ENCODE data around the gene NUDT14.

NUDT14 gene

DNA sequence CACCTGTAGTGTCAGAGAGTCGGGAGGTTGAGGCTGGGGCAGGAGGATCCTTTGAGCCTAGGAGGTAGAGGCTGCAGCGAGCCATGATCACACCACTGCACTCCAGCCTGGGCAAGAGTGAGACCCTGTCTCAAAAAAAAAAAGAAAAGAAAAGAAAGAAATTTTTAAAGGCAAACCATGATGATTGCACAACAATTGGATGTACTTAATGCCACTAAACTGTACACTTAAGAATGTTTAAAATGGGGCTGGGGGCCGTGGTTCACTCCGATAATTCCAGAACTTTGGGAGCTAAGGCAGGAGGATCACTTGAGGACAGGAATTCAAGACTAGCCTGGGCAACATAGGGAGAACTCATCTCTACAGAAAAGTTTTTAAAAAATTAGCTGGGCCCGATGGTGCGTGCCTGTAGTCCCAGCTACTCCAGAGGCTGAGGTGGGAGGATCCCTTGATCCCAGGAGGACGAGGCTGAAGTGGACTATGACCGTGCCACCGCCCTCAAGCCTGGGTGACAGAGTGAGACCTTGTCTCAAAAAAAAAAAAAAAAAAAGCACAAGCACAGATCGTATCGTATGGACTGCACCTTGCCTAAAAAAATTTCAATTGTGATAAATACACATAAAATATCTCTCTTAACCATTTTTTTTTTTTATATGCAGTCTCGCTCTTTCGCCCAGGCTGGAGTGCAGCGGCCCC lies 45.3 kb downstream of the NUDT14 start:
- no peak for DNase-seq (ENCODE audit: low read depth in 2 of 2)

- DNase-seq (ENCODE audit: low read depth in 2 of 2), result no peak
Measured at GRCh38 chr14:105132921-105133654, 48.0 kb downstream of the NUDT14 start.

DNA sequence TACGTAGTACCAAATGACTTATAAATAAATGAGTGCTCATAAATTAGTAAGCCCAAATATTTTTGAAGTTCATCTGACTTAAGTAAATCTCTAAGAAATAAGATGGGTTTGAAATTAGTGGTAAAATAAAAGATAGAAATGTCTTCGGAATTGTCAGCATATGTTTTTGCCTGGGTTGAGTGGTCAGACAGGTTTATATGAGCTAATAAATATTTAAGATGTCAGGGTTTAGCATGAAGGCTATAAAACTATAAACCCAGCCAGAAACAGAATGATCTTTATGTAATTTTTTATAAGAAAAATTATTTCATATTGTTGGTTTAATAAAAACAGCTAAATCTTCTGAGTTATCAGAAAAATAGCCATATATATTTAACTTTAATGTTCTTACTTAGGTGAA lies 49.9 kb downstream of the NUDT14 start:
- DNase-seq (ENCODE audit: low read depth in 2 of 2), result no peak

DNA sequence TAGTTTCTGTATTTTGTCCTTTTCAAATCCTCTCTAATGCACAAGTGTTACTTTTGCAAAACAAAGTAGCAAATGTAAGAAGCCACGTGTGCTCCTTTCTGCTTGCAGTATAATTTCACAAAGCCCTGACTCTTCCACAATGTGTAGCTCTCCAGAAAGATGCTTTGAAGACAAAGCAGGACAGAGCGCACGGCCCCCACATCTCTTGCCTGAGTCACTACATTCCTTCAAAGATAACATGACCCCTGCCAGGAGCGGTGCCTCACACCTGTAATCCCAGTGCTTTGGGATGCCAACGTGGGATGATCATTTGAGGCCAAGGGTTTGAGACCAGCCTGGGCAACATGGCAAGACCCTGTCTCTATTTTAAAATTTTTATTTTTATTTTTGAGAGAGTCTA lies 53.1 kb downstream of the NUDT14 start:
- DNase-seq (ENCODE audit: low read depth in 2 of 2), result no peak

DNA sequence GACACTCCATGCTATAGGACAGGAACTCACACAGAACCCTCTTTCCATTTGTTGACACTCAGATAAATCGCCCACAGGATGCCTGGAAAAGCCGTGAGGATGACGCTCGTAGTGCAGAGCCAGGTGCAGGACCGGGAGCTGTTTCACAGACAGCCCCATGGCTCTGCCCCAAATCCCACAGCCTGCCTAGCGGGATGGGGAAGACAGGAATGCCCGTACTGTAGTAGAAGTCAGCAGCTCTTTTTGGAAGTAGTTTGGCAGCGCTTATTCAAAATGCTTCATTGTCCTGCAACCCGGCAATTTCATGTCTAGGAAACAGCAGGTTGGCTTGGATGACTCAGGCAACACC lies 54.2 kb downstream of the NUDT14 start:
- no peak for DNase-seq (ENCODE audit: low read depth in 2 of 2)

GRCh38 chr14:105126126-105126980 lies 54.8 kb downstream of the NUDT14 start:
- no peak for DNase-seq (ENCODE audit: low read depth in 2 of 2)

DNA sequence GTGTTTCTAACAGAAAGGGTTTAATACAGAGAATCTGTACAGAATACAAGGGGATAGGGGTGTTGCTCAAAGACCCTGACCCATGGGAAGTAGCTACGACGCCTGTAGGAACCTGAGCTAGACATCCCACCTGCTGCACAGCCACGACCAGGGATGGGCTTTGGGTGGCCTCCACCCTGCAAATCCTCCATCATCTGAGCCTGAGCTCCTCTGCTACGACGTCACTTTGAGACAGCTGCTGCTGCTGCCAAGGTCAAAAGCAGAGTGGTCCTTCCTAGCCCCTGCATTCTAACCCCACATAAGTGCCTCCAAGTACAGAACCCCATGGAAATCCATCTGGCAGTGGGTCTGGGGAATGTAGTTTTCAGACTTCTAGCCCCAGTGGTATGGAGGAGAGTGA lies 56.3 kb downstream of the NUDT14 start:
- no peak for DNase-seq (ENCODE audit: low read depth in 2 of 2)

DNA sequence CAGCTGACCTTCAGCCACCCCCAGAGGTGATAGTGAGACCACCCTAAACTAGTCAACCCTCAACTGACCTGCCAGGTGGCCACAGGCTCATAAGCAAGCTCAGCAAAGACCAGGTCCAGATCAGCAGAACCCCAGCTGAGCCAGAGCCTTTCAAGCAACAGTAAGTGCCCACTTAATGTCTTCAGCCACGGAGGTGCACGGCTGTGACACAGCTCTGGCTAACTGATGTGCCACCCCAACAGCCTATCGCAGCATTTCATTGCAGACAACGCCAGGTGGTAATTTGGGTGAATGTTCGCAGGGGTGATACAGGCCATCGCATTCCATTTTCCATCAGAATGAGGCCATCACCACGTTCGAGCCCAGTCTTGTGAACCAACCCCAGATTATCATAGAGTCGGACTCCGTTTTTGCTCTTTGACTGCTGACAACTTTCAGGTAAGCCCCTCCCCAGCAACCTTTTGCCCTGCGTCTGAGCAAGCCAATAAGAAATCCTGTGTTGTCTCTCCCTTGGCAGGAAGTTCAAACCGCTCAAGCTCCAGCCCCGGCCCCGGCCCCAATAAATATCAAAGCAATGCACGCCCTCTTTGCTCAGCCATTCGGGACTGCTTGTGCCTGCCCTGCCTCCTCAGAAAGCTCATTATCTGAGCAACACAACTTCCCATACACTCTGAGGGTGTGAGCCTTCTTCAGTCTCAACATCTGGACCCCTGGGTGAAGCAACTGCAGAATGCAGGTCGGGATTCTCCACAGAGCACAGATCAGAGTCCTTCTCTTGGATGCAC lies 56.9 kb downstream of the NUDT14 start:
- DNase-seq (ENCODE audit: low read depth in 2 of 2), result no peak

GRCh38 chr14:105123064-105123665 lies 57.9 kb downstream of the NUDT14 start:
- DNase-seq (ENCODE audit: low read depth in 2 of 2), result no peak

Data from stimulated activated CD8-positive, alpha-beta memory T cell treated with anti-CD3 and anti-CD28 coated beads, Interleukin-2, amount 100 ng/mL, for 48 hours (primary cell).